Neural crest cell (in vitro differentiated cells): ENCODE results near the gene TNFRSF1A. TPM values are rescaled to one million over a fixed set of nuclear protein-coding genes. Genes with fewer than 3 reads are reported as not detected.

Experiments
- DNase-seq: peaks from one replicate; pipeline ENCODE4 v3.0.0; 2021; ENCODE audit warnings: low read depth, mixed read lengths, low spot score
- H3K27ac Mint-ChIP-seq: one replicate; pipeline ENCODE4 v1.8.0; 2021; ENCODE audit warnings: mild to moderate bottlenecking, mixed read lengths; ENCODE audit not compliant: unreplicated experiment
- H3K27me3 Mint-ChIP-seq: 2 replicates; pipeline ENCODE4 v1.8.0; 2021; ENCODE audit warnings: low read depth, mild to moderate bottlenecking, mixed read lengths
- H3K36me3 Mint-ChIP-seq: 2 replicates; pipeline ENCODE4 v1.8.0; 2021; ENCODE audit warnings: low read depth, mild to moderate bottlenecking, mixed read lengths
- H3K4me1 Mint-ChIP-seq: 2 replicates; pipeline ENCODE4 v1.8.0; 2021; ENCODE audit warnings: mixed read lengths
- H3K4me3 Mint-ChIP-seq: one replicate; pipeline ENCODE4 v1.8.0; 2021; ENCODE audit warnings: mild to moderate bottlenecking, mixed read lengths
- H3K9me3 Mint-ChIP-seq: 2 replicates; pipeline ENCODE4 v1.8.0; 2021; ENCODE audit warnings: mixed read lengths
- CTCF ChIP-seq: fragments of 200-600 bp; sonication (generic); conservative IDR thresholded peaks from 2 replicates; pipeline ENCODE4 v1.5.0; 2021; ENCODE audit warnings: antibody characterized with exemption, mild to moderate bottlenecking
- total RNA-seq: library from RNA; stranded (reverse); gene quantifications from 2 replicates; pipeline ENCODE4 v1.2.1, GENCODE V29; 2021

Gene TNFRSF1A
- total RNA-seq, 1 donor from 2014 or later, result 47.7 TPM

- Mint-ChIP-seq H3K9me3 (no peaks in the 10 kb centered on the region), H3K27ac (peak overlapping the region; percentile 37), H3K4me3 (no peak overlapping the region), H3K36me3 (no peaks in the 10 kb centered on the region), H3K4me1 (peaks cover 22% of the 10 kb centered on the region), H3K27me3 (peaks cover 13% of the 10 kb centered on the region)
- no peak for DNase-seq
- no peak for TF ChIP-seq CTCF
These were observed 27.1 kb upstream of the TNFRSF1A start for GRCh38 chr12:6368906-6369525.

- Mint-ChIP-seq H3K4me3 (no peak overlapping the region), H3K27me3 (peaks cover 13% of the 10 kb centered on the region), H3K27ac (peak overlapping the region; percentile 37), H3K36me3 (no peaks in the 10 kb centered on the region), H3K4me1 (peaks cover 21% of the 10 kb centered on the region), H3K9me3 (no peaks in the 10 kb centered on the region)
- DNase-seq, result no peak
- no peak for TF ChIP-seq CTCF
These were observed 26.4 kb upstream of the TNFRSF1A start for GRCh38 chr12:6367969-6368892.

- Mint-ChIP-seq H3K9me3 (no peaks in the 10 kb centered on the region), H3K4me3 (no peak overlapping the region), H3K27ac (no peak overlapping the region), H3K4me1 (peaks cover 12% of the 10 kb centered on the region), H3K36me3 (no peaks in the 10 kb centered on the region), H3K27me3 (peaks cover 7% of the 10 kb centered on the region)
- DNase-seq, result no peak
- TF ChIP-seq CTCF, result peak; percentile 31
These were observed 25.4 kb upstream of the TNFRSF1A start for GRCh38 chr12:6367065-6367968.

GRCh38 chr12:6364044-6364374 lies 22.1 kb upstream of the TNFRSF1A start:
- Mint-ChIP-seq H3K4me1 (no peaks in the 10 kb centered on the region), H3K27ac (no peak overlapping the region), H3K27me3 (no peaks in the 10 kb centered on the region), H3K36me3 (no peaks in the 10 kb centered on the region), H3K9me3 (no peaks in the 10 kb centered on the region), H3K4me3 (no peak overlapping the region)
- no peak for DNase-seq
- no peak for TF ChIP-seq CTCF

GRCh38 chr12:6363330-6364043 lies 21.6 kb upstream of the TNFRSF1A start:
- no peaks in the 10 kb centered on the region for H3K4me1 Mint-ChIP-seq
- no peak for TF ChIP-seq CTCF
- no peak for DNase-seq
- H3K4me3 Mint-ChIP-seq, result no peak overlapping the region
- H3K27me3 Mint-ChIP-seq, result no peaks in the 10 kb centered on the region
- no peaks in the 10 kb centered on the region for H3K36me3 Mint-ChIP-seq
- H3K27ac Mint-ChIP-seq, result no peak overlapping the region
- H3K9me3 Mint-ChIP-seq, result no peaks in the 10 kb centered on the region
